ENCODE results near the gene NTSR1.
"Not testable (repeated sequence)": the region's sequence is repeated elsewhere in the genome, so short reads cannot be mapped to it uniquely, and the experiment has no call there.

The NTSR1 gene

DNA sequence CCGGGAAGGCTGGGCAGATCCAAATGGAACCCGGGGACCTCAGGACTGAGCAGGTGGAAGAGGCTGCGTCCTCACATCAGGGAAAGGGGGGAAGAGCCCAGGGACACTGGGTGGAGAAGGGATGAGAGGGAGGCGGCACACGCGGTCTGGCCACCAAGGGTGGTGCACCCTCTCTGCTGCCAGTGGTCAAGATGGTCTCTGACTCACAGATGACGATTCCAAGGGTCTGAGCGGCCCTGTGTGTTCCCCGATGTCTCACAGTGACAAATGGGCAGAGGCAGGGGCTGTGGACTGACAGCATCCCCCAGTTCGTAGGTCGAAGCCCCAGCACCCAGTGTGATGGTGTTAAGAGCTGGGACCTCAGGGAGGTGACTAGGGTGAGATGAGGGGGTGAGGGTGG is 34.3 kb upstream of the NTSR1 start:
- DNase-seq (ENCODE audit: low read depth in 3 of 3) = no peak

DNA sequence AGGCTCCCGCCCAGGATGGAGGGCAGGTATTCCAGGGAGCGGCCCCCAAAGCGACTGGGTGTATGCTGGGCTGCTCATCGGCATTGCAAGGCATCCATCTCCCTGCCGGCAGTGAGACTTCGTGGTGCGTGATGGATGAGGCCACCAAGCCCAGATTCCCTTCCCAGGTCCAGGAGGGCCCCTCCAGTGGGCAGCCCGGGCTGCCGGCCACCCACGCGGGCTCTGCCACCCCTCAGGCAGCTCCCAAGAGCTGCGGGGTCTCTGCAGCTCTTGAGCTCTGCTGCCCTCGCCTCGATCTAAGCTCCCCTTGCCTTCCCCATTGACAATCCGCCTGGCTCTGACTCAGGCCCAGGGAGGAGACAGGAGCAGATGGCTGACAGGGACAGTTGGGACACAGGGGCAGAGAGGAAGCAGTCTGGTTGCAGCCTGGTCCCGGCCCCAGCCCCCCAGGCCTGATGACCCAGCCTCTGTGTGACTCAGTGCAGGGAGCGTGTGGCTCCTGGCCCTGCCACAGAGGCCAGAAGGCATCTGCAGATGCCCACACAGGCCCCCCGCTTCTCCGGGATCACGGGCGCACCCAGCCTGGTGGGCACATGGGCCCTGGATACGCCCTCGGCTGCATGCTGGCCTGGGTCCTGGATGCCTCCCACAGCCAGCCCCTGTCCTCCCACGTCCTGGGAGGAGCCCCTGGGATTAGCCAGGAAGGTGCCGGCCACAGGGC is 33.3 kb upstream of the NTSR1 start:
- no peak for DNase-seq (ENCODE audit: low read depth in 3 of 3)

DNA sequence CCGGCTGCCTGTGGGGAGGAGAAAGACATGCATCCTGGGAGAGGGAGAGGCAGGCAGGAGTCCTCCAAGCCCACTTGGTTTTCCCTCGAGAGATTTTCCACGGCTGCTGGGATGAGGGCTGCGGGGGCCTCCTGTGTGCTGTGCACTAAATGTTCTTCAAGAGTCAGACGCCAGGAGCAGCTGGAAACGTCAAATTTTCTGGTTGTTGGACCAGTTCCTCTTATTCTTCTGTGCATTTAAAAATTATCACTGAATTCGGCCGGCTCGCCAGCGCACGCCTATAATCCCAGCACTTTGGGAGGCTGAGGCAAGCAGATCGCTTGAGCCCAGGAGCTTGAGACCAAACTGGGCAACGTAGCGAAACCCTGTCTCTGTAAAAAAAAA is 32.8 kb upstream of the NTSR1 start:
- DNase-seq (ENCODE audit: low read depth in 3 of 3) = no peak

DNA sequence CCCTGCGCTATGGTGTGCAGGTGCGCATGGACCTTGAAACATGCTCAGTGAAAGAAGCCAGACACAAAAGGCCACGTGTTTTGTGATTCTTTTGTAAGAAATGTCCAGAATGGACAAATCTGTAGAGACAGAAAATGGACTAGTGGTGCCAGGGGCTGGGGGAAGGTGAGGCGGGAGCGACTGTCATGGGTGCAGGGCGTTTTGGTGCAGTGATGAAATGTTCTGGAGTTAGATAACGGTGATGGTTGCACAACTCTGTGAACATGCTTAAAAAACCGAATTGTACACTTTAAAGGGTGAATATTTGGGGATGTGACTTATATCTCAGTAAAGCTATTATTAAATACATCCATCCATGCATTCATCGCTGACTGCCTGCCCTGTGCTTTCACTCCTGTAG is 31.7 kb upstream of the NTSR1 start:
- no peak for DNase-seq (ENCODE audit: low read depth in 3 of 3)

GRCh38 chr20:62677678-62678077 is 31.0 kb upstream of the NTSR1 start:
- no peak for DNase-seq (ENCODE audit: low read depth in 3 of 3)

DNA sequence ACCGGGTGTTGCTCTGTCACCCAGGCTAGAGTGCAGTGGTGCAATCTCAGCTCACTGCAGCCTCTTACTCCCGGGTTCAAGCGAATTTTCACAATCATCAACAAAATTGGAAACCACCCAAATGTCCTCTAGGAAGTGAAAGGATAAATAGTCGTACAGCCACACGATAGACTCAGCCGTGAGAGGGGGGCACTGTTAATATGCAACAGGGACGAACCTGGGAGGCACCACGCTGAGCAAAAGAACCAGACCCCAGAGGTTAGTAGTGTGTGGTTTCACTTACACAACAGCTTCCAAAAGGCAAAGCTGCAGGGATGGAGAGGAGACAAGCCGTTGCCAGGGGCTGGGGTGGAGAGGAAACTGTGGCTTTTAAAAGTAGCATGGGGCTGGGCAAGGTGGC is 30.1 kb upstream of the NTSR1 start:
- DNase-seq (ENCODE audit: low read depth in 3 of 3) = no peak

DNA sequence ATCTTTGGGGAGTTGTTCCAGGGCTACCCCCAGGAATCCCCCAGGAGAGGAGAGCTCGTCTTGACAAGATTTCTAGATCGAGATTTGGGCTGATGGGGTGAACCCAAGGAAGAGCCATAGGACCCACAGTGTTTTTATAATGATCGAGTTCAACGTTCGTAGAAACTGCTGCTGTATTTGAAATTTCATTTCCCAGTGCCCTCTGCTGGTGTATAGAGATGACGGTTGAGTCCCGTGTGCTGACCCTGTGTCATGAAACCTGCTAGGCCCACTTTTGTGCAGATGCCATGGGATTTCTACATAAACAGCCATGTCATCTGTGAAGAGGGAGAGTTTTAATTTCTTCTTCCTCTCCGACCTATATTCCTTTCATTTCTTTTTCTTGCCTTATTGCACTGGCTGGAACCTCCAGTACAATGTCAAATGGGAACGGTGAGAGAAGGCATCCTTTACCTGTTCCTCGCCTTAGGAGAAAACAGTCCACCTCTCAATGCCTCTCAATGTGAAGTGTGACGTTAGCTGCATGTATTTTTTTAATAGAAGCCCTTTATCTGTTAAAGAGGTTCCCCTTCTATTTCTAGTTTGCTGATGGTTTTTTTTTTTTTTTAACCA is 28.6 kb upstream of the NTSR1 start:
- no peak for DNase-seq (ENCODE audit: low read depth in 3 of 3)

DNA sequence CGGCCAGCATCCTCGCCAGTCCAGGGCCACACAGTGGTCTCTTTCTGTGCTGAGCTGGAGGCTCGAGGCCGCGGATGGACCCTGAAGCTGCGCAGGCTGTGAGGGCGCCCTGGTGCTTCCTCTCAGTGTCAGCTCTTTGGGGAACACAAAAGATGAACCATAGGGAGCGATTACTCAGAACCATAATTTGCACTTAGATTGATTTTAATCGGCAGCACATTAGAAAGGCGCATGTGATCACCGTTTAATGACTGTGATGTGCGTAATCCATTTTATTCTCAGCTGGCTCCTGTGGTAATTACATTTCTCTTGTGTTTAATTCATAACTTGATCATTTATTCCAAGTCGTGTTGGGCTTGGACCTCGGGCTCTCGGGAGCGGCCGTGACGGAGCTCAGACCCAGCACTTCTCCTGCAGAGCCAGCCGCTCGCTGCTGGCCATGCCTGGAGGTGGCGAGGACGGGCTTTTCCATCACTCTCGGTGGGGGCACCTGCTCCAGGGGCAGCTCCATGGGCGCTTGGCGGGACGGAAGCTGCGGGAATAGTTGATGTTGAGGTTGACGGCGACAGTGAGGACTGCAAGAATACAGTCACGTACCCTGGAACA is 25.6 kb upstream of the NTSR1 start:
- no peak for DNase-seq (ENCODE audit: low read depth in 3 of 3)

DNA sequence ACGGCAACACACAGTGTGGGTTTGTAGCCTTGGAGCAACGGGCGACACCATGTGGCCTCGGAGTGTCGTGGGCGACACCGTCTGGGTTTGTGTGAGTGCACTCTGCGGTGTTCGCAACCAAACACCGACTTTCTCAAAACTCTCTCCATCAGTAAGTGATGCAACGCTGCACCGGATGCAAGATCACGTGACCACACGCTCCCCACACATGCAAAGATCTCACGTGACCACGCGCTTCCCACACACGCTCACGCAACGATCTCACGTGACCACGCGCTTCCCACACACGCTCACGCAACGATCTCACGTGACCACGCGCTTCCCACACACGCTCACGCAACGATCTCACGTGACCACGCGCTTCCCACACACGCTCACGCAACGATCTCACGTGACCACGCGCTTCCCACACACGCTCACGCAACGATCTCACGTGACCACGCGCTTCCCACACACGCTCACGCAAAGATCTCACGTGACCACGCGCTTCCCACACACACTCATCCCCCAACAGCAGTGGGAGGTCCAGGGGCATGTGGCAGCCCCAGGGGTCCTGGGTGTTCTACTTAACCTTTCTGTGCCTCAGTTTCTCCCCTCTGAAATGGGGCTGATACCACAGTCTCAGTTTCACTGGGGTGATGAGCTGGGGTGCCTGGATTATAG is 24.8 kb upstream of the NTSR1 start:
- DNase-seq (ENCODE audit: low read depth in 3 of 3) = not testable (repeated sequence)

DNA sequence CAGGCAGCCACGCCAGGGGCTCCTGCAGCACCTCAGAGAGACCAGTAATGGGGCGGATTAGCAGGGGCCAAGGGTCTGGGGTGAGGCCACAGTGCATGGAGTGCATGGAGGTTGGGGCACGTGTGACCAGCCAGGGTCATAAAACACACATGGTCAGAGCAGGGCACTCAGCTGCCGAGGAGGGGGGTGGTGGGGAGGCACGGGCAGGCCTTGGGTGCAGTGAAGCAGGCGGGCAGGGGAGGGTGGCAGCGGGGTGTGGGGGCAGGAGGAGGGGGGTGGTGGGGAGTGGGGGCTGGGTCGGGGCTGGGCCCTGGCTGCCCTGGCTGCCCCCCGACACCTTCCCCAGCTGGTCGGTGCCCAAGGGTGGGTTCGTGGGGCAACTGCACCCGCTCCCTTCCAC is 23.7 kb upstream of the NTSR1 start:
- no peak for DNase-seq (ENCODE audit: low read depth in 3 of 3)

DNA sequence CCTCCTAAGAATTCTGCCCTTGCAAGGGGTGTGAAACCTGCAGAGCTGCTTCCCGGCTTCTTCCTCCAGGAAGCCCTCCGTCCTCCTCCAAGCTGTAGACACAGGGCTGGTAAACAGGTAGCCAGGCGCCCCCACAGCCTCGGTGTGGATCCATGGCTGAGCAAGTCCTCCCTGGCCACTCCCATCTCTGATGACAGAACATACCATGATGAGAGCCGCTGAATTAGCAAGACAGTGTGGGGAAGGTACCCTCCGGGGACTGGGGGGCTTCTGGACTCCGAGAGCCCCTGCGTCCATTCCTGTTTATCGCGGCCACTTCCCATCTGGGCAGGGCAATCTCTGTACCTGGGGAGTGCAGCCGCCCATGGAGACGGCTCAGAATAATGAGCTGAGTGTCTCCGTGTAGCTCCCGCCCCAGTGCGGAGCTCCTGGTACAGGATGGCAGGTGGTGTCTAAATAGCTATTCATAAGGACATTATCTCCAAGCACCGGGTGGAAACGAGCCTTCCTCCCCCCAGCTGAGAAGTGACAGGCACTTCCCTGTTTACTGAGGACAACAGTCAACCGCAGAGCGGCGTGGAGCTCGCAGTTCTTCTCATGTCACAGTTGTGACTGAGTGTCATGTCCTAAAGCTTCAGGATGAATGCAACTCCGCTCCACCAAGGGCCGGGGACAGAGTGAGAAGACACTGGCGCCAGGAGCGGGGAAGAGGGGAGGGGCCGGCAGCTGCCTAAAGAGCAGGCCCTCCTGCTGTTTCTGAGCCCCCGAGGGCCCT is 22.7 kb upstream of the NTSR1 start:
- DNase-seq (ENCODE audit: low read depth in 3 of 3) = no peak

DNA sequence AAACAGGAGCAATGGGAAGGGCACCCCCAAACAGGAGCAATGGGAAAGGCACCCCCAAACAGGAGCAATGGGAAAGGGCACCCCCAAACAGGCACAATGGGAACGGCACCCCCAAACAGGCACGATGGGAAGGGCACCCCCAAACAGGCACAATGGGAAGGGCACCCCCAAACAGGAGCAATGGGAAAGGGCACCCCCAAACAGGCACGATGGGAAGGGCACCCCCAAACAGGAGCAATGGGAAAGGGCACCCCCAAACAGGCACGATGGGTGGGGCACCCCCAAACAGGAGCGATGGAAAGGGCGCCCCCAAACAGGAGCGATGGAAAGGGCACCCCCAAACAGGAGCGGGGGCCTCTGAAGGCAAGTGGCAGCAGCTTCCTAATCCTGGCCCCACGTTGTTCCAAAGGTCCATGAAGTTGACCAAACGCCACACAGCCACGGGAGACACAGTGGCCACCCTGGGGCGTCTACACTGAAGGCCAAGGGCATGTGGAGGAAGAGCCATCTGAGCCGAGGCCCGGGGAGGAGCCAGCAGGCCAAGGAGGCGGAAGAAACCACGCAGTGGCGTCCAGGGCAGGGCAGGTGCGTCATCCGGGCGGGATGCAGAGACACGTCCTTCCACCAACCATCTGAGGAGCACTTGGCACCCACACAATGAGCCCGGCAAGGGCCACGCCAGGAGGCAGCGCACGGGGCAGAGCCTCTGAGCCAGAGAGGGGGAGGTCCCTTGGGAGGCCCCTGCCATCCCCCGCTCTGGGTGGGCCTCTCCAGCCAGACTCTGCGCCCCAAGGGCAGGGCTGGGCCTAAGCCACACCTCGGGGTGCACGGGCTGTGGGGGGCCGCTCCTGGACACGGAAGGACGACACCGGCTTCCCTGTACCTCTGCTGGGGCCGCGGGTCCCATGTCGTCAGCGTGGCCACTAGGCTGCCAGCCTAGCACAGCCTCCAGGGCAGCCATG is 21.5 kb upstream of the NTSR1 start:
- DNase-seq (ENCODE audit: low read depth in 3 of 3) = no peak

DNA sequence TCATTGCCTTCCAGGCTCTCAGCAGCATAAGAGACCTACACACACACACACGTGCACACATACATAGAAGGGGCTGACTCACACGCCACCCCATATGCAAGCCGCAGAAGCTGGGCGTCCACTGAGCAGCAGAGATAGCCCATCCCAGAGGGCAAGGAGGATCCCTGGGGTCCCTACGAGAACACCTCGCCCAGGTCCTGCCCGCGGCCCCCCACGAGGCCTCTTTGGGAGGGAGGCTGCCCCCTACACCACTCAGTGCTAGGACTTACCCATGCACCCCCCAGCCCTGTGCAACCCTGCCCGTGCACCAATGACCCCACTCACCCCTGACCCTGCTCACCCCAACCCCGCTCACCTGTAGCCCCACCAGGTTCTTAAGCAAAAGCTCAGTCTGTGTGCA is 20.6 kb upstream of the NTSR1 start:
- DNase-seq (ENCODE audit: low read depth in 3 of 3) = no peak

DNA sequence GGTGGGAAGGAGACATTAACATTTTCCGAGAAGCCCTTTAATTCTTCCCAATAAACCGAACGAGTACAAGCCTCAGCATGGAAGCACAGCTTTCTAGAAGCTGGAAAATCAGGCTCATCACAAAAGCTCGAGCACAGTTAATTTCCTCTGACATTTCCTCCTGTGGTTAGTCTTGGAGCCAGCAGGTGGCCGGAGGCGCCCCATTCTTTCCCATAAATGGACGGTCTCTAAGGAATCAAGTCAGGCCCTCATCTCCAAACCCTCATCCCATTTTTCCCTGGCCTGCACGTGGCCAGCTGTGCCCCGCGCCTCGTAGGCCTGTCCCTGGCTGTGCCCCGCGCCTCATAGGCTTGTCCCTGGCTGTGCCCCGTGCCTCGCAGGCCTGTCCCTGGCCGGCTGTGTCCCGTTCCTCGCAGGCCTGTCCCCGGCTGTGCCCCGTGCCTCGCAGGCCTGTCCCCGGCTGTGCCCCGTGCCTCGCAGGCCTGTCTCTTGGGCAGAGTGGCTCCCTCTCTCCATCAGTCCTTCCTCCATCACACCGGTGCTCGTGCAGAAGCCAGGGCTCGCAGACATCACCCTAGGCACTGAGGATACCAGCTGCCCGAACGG is 19.7 kb upstream of the NTSR1 start:
- DNase-seq (ENCODE audit: low read depth in 3 of 3) = no peak

- DNase-seq (ENCODE audit: low read depth in 3 of 3) = no peak
These were observed 18.8 kb upstream of the NTSR1 start for GRCh38 chr20:62689861-62690260.

- DNase-seq (ENCODE audit: low read depth in 3 of 3) = no peak
These were observed 18.3 kb upstream of the NTSR1 start for GRCh38 chr20:62690261-62690820.

GRCh38 chr20:62691487-62691886 is 17.1 kb upstream of the NTSR1 start:
- DNase-seq (ENCODE audit: low read depth in 3 of 3) = no peak

- DNase-seq (ENCODE audit: low read depth in 3 of 3) = no peak
These were observed 16.5 kb upstream of the NTSR1 start for GRCh38 chr20:62692176-62692575.

GRCh38 chr20:62692801-62693523 is 15.7 kb upstream of the NTSR1 start:
- no peak for DNase-seq (ENCODE audit: low read depth in 3 of 3)

DNA sequence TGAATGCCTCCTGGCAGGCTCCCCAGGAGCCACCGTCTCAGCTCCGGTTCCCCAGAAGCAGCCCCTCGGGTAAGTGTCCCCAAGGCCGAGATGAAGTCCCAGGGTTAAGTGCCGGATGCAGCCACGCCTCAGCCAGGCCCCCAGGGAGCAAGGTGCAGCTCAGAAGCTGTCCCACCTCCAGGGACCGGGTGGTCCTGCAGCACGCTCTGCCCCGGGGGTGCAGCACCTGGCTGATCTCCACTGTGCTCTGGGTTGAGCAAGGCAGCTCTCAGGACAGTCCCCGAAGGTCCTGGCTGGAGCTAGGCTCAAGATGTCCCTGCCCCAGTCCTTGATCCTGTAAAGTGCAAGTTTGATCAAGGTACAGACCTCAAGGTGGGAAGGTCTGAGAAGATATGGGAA is 15.1 kb upstream of the NTSR1 start:
- no peak for DNase-seq (ENCODE audit: low read depth in 3 of 3)
